Measurements from ENCODE around the gene RGS7.

The RGS7 gene

DNA sequence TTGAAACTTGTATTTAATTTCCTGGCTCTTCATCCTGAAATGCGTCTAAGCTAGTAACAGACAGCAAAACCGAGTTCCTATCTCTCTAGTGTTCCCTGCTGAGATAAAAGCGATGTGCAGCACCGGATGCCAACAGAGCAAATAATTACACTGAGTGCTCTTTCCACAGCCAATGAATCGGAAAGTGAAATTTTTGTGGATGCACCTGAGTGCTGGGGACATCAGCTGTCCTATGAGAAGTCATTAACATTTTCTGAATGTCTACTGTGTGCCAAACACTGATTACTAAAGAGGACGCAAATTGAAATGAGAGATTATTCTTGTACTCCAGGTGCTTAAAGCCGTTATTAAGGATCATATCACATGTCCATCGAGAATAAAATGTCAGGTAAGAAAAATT lies 278.0 kb downstream of the RGS7 start:
- no peak for DNase-seq (ENCODE audit: low read depth)

DNA sequence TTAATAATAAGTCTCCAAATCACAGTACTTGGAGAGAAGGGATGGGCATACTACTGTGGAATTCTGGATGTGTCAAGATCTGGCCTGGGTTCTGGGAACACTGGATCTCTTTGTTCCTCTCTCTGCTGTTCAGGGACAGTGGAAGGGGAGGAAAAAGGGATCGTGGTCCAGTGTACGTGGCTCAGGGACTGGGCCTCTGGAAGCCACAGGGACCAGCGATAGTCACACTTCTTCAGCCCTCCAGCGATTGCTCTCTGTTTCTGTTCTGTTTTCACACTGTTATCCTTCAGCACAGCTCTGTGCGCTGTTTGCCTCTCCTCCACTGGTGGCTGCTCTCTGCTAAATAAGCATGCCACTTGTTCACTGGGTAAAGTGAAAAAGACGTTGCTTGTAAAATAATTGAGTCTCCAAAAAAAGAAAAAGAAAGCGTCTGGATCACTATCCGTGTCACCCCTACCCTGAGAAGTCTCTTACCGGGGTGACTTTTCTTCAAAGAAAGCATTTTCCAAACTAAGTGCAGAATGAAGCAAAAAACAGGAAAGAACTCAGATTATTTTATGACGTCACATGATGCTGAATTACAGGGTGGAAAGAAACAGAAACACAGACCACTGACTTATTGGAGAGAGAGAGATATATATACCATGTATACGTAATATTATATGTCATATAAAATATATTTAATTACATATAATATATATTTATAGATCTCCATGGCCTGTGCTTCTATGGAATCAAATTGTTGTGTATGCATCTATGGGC lies 279.4 kb downstream of the RGS7 start:
- no peak for DNase-seq (ENCODE audit: low read depth)

GRCh38 chr1:241074507-241074906 lies 282.5 kb downstream of the RGS7 start:
- no peak for DNase-seq (ENCODE audit: low read depth)

DNA sequence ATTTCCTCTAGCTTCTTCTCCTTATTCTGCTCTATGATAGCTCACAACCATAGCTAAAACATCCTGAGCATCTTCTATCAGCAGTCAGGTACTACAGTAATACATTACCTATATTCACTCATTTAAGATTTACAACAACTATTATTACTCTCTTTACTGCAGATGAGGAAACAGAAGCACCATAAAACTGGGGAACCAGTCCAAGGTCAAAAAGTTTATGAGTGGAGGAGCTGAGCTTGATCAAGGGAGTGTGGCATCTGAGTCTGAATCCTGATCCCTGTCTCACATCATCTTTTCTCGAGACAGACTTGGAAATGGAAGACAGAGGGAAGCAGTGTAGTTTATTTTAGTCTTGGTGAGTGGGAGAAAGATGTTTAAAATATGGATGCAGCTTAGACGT lies 288.6 kb downstream of the RGS7 start:
- no peak for DNase-seq (ENCODE audit: low read depth)

DNA sequence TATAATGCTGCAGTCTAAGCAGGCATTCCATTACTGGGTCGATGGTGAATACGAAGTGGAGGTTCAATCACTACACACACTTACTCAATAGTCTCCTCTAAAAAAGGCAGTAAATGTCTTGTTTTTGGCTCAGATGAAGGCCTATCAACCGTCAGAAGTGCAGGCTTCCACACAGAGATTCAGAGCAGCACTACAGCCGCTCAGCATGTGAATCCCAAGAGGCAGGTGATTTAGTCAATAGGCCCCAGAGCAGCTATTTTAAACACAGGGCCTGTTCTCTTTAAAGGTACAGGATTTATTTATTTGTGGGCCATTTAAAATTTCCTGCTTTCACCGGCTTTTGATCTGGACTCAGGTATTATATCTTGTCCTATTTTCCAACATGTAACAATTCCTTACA lies 293.7 kb downstream of the RGS7 start:
- no peak for DNase-seq (ENCODE audit: low read depth)

DNA sequence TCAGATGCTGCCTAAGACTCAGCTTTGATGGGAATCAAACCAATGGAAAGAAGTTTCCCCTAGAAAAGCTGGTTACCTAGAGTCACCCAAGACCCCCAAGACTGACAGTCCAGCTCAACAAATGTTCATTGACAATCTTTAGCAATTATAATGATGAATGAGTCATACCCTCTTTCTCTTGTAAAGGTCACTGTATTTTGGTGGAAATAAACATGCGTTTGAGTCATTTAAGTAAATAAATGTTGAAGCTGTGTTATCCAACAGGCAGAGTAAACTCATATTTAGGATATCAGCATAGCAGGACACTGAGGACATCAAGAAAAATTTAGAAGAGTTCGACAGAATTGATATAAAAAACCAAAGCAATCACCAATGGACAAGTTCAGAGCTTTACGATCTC lies 295.9 kb downstream of the RGS7 start:
- DNase-seq (ENCODE audit: low read depth): no peak

DNA sequence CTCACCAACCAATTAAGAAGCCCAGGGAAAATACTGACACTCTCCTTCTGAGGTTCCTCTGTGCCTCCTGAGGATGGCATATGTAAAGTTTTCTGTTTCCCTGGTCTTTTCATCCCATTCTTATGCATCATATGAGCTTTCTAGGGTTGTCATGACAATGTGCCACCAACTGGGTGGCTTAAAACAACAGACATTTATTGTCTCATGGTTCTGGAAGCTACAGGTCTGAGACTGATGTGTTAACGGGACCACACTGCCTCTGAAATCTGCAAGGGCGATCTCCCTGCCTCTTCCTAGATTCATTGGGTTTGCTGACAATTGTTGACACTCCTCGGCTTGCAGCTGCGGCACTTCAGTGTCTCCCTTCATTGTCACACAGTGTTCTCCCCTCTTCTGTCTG lies 308.4 kb downstream of the RGS7 start:
- no peak for DNase-seq (ENCODE audit: low read depth)

DNA sequence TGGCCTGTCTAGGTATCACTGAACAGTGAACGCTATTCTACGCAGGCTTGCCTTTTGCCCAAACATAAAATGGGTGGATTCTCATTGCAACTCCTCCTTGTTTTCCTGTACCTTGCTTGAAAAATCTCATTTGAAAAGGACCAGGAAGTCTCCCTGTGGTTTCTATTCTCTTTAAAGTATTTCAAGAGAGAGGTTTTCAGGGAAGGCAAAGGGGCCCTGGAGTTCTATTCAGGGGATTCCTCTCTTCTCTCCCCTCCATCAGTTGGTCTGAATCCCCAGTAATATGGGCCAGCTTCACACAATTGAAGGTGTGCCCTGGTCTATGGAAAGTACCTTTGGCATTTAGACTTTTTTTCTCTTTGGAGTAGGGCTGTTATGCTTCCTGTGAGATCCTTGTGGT lies 311.3 kb downstream of the RGS7 start:
- no peak for DNase-seq (ENCODE audit: low read depth)

GRCh38 chr1:241034203-241034936 lies 322.6 kb downstream of the RGS7 start:
- DNase-seq (ENCODE audit: low read depth): no peak

DNA sequence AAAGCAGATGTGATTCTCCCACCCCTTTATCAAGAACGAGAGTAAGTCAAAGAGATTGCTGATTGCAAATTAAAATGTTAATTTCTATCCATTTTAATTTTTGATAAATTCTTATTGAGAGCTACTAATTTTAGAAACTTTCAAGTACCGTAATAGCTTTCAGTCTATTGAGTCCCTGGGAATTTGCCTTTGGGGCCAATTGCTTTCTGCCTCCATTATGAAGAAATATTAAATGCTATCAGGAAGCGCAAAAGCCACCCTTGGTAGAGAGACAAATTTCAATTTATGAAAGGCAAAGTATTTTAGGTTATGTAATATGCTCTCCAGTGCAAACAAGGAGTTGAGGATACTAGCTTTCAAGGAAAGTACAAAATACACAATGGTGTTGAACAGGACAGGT lies 332.2 kb downstream of the RGS7 start:
- DNase-seq (ENCODE audit: low read depth): no peak

- no peak for DNase-seq (ENCODE audit: low read depth)
These were observed 334.6 kb downstream of the RGS7 start for GRCh38 chr1:241022366-241022765.

DNA sequence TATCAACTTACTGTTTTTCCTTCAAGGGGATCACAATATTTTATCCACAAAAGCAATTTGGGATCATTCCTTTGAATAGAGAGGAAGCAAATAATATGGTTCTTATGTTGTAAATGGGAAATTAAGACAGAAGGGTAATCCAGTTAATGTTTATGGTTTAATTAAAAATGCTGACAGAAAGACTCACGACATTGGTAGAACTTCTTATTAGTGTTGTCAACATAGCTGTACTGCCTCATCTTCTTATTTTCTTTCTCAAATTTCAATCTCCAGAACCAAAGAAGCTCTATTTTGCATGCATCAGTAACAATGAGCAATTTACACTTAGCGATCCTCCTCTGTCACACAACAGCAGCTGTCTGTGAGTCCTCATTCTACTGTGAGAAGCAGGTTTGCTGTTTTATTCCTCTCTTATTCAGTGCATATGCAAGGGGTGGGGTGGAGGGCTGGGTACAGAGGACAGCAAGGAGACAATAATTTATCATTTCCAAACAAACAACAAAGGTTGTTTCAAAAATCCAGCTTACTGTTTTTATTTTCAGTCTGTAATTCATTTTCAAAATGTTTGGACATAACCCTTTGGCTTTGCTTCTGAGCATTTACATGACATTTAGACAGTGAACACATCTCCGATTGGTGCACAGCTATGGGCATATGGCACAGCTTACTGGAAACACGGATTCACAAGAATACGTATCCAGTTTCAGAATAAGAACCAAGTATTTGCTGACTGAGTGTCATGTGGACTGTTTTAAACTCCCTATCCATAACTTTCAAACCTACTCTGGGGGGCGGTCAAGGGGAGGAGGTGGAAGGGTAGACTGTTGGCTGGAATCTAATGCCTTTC lies 335.9 kb downstream of the RGS7 start:
- DNase-seq (ENCODE audit: low read depth): no peak

GRCh38 chr1:241012708-241013340 lies 344.2 kb downstream of the RGS7 start:
- no peak for DNase-seq (ENCODE audit: low read depth)

DNA sequence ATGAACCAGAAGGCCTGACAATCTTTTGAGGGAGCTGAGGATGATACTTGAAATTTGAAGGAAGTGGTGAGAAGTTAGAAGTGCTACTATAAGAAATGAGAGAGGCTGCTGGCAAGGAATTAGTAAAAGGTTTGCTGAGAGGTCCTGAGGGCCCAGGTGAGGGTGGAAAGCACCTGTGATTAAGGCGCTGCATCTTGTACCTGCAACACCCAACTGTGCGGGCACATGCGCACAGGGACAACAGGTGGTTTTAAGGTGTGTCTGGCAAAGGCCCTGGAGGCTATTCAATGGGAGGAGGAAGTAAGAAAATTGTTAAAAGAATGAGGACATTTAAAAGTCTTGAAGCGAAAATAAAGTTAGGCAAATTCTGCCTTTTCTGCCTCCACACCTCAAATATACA lies 349.3 kb downstream of the RGS7 start:
- no peak for DNase-seq (ENCODE audit: low read depth)

GRCh38 chr1:240999826-241000225 lies 357.2 kb downstream of the RGS7 start:
- no peak for DNase-seq (ENCODE audit: low read depth)

- DNase-seq (ENCODE audit: low read depth): no peak
These were observed 358.5 kb downstream of the RGS7 start for GRCh38 chr1:240998441-240999015.

DNA sequence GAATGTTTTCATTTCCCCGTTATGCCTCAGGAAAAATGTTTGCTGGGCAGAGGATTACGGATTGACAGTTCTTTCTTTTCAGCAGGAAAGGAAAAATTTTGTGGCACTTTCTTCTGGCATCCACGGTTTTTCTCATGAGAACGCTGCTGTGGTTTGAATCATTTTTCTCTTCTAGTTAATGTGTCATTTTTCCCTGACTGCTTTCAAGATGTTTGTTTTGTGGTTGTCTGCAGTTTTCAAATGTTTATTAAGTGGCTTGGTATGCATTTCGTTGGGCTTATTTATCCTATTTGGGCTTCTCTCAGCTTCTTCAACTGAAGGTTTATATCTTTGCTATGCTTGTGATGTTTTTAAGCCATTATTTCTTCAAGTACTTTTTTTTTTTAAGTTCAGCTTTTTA lies 359.0 kb downstream of the RGS7 start:
- DNase-seq (ENCODE audit: low read depth): no peak

GRCh38 chr1:240993004-240993403 lies 364.0 kb downstream of the RGS7 start:
- DNase-seq (ENCODE audit: low read depth): no peak

- no peak for DNase-seq (ENCODE audit: low read depth)
These were observed 365.8 kb downstream of the RGS7 start for GRCh38 chr1:240991230-240991629.

GRCh38 chr1:240987928-240988327 lies 369.1 kb downstream of the RGS7 start:
- DNase-seq (ENCODE audit: low read depth): no peak

GRCh38 chr1:240985081-240985480 lies 371.9 kb downstream of the RGS7 start:
- DNase-seq (ENCODE audit: low read depth): no peak

- no peak for DNase-seq (ENCODE audit: low read depth)
These were observed 376.7 kb downstream of the RGS7 start for GRCh38 chr1:240980342-240980741.

Data from stimulated activated CD8-positive, alpha-beta memory T cell treated with anti-CD3 and anti-CD28 coated beads, Interleukin-15, amount 100 ng/mL, for 24 hours (primary cell).